Right lobe of liver (tissue), 6 donors: ENCODE measurements around the gene LMTK2. TPM values are rescaled to one million over a fixed set of nuclear protein-coding genes. Genes with fewer than 3 reads are reported as not detected.

Experiments
- ATAC-seq, 4 donors: fragments of 200-7000 bp; cut with Tn5 transposase; one replicate each; pipeline ENCODE4 v1.9.1; 2020; ENCODE audit warnings: mild to moderate bottlenecking in 4 of 4, moderate library complexity in 4 of 4
- DNase-seq, 3 donors: peaks; one replicate each; pipeline ENCODE4 v3.0.0-alpha.2; 2020
- H3K27ac ChIP-seq, 3 donors: fragments of 200-600 bp; one replicate each; pipeline ENCODE4 v1.8.0; 2022
- H3K27me3 ChIP-seq, 2 donors: fragments of 200-600 bp; one replicate each; pipeline ENCODE4 v1.8.0; 2022
- H3K36me3 ChIP-seq, 4 donors: fragments of 200-600 bp; sonication (generic) in 1 of 4; one replicate each; pipeline versions ENCODE4 v1.5.1 to v1.8.0; 2017 to 2022; ENCODE audit warnings: control low read depth in 1 of 4
- H3K4me1 ChIP-seq, 4 donors: fragments of 200-600 bp; sonication (generic) in 1 of 4; one replicate each; pipeline versions ENCODE4 v1.5.1 to v1.8.0; 2017 to 2022; ENCODE audit warnings: control low read depth in 1 of 4
- H3K4me3 ChIP-seq, 3 donors: fragments of 200-600 bp; one replicate each; pipeline ENCODE4 v1.8.0; 2022
- H3K9me3 ChIP-seq, 4 donors: fragments of 200-600 bp; sonication (generic) in 1 of 4; one replicate each; pipeline versions ENCODE4 v1.5.1 to v1.8.0; 2017 to 2022; ENCODE audit warnings: control low read depth in 1 of 4
- POLR2A ChIP-seq: fragments of 450-650 bp; IDR thresholded peaks from one replicate; pipeline ENCODE4 v1.6.1; 2017; ENCODE audit warnings: antibody characterized with exemption, mild to moderate bottlenecking
- WGBS: methylation state at CpG from one replicate; pipeline ENCODE4 v1.1.6; 2018; ENCODE audit warnings: low coverage, low lambda C conversion rate; ENCODE audit not compliant: insufficient coverage; ENCODE audit errors: missing lambda C conversion rate; 5-methylcytosine and 5-hydroxymethylcytosine counted together
- intact Hi-C, 2 donors: fragments of 100-400 bp; cut with DNase I; formaldehyde crosslinking; loops; one replicate each; pipeline versions ENCODE4 v1.11.2 to v1.14.1; 2022
- total RNA-seq, 6 experiments: library from RNA; depleted of rRNA in 2 of 6; stranded (reverse); fragments of >200 nt in 2 of 6; fragmentation: NEBNext Ultra II Directional in 3 of 6; extraction: Animal tissue kit (Norgen Biotek cat#: 25700) in 3 of 6; gene quantifications; one replicate each; pipeline versions ENCODE4 v1.1.0 to v1.2.4, GENCODE V29; 2016 to 2023
- TF ChIP-seq, protein P1 (sequence below), 4 donors: fragments of 200-600 bp in 3 of 4; fragments of 450-650 bp in 1 of 4; IDR thresholded peaks; one replicate each; pipeline versions ENCODE4 v1.5.1 to v1.8.0; 2016 to 2022; ENCODE audit warnings: antibody characterized with exemption in 4 of 4, mild to moderate bottlenecking in 2 of 4
- donor health status: DM: no; HTN: yes; CAD: no.
- donor health status: DM: no; HTN: no; CAD: no.
- donor health status: DM: no; HTN: no; CAD: no.
- donor health status: DM: no; HTN: yes; CAD: no.
- donor health status: DM: no; HTN: yes; CAD: no.

The LMTK2 gene
- total RNA-seq, 6 experiments from 2014 or later: 9.4 to 16.7 (median 13.9) TPM

DNA sequence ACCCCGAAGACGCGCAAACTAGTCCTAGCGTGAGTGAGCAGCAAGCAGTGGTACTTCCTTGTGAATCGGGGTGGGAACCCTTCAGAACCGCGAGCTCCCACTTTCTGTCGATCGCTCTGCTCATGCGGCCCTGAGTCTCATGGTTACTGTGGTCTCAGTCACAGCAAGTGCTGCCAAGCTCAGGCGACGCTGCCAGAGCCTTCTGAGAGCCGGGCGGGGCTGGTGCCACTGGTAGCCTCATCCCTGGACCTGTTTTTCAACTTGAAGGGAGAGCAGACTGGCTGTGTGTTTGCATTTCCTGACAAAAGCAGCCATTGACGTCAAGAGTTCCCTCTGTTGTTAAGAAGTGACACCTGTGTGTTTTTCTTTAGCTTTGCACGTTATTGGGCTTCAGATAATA lies 71.7 kb downstream of the LMTK2 start:
- WGBS: 94% methylated on average over 5 of the region's 16 CpGs
- H3K9me3 ChIP-seq: no peaks in the 10 kb centered on the region
- peaks cover 0 to 5% (median 0%) of the 10 kb centered on the region in 4 donors for H3K36me3 ChIP-seq
- H3K27ac ChIP-seq: no peak overlapping the region
- TF ChIP-seq POLR2A: no peak
- TF ChIP-seq, protein P1, sequence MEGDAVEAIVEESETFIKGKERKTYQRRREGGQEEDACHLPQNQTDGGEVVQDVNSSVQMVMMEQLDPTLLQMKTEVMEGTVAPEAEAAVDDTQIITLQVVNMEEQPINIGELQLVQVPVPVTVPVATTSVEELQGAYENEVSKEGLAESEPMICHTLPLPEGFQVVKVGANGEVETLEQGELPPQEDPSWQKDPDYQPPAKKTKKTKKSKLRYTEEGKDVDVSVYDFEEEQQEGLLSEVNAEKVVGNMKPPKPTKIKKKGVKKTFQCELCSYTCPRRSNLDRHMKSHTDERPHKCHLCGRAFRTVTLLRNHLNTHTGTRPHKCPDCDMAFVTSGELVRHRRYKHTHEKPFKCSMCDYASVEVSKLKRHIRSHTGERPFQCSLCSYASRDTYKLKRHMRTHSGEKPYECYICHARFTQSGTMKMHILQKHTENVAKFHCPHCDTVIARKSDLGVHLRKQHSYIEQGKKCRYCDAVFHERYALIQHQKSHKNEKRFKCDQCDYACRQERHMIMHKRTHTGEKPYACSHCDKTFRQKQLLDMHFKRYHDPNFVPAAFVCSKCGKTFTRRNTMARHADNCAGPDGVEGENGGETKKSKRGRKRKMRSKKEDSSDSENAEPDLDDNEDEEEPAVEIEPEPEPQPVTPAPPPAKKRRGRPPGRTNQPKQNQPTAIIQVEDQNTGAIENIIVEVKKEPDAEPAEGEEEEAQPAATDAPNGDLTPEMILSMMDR (IDR thresholded peaks at IDR 0.05): no peak
- ATAC-seq: no peak
- no peak overlapping the region for H3K4me3 ChIP-seq
- DNase-seq: no peak
- intact Hi-C loops: no loop called here
- H3K4me1 ChIP-seq: peaks cover 0 to 13% (median 3%) of the 10 kb centered on the region in 4 donors
- H3K27me3 ChIP-seq: no peaks in the 10 kb centered on the region

DNA sequence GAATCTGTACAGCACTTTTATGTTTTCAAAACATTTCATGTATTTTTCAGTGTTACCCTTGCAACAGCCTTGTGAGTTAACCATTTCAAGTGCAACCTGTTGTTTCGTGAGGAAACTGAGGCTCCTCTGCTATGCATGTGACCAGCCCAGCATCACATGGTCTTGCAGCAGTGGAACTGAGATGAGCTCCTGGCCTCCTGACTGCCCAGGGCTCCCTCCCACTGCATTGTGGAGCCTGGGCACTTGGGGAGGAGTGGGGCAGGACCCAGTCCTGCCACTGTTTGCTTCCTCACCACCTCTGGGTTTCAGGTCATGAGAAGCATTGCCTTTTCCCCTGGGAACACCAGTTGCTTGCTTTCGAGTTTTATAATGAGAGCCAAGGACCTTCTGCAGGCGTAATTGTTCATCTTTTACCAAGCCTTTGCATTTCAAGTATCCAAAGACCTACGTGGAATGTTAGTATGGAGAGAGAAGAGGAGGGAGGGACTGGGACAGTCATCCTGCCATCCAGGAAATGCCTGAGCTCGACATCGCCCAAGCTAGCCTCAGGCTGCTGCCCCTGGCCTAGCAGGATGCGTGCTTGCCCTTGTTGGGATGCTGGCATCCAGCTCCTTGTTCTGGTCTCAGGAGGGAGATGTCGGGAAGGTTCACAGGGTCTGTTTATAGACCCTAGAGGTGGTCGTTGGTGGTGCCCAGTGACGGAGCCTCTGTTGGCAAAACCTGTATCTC lies 72.3 kb downstream of the LMTK2 start:
- peaks cover 0 to 8% (median 3%) of the 10 kb centered on the region in 4 donors for H3K4me1 ChIP-seq
- intact Hi-C loops: no loop called here
- no peak overlapping the region for H3K4me3 ChIP-seq
- TF ChIP-seq, protein P1 (IDR thresholded peaks at IDR 0.05): no peak
- TF ChIP-seq POLR2A: no peak
- no peaks in the 10 kb centered on the region for H3K9me3 ChIP-seq
- H3K27ac ChIP-seq: no peak overlapping the region
- no peaks in the 10 kb centered on the region for H3K27me3 ChIP-seq
- WGBS: 85% methylated on average over 2 of the region's 10 CpGs
- no peak for DNase-seq
- ATAC-seq: no peak
- peaks cover 0 to 5% (median 0%) of the 10 kb centered on the region in 4 donors for H3K36me3 ChIP-seq

DNA sequence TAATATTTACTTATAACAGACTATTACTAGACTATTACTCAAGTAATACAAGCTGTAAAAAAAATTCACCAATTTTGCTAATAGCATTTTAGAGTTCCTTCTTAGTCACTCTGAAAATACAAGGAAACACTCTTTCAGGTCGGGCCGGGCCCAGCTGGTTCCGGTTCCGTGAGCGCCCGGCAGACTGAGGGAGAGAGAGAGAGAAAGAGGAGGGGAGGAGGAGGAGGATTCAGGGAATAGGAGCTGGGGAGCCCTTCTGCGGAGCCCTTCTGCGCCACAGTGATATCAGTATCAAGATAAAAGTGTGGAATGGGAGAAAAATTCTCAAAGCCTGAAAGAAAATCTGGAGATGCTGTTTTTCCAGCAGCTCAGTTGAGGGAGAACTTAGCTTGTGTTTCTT lies 74.1 kb downstream of the LMTK2 start:
- H3K4me1 ChIP-seq: no peaks in the 10 kb centered on the region
- no peak overlapping the region for H3K4me3 ChIP-seq
- no peak for TF ChIP-seq POLR2A
- TF ChIP-seq, protein P1 (IDR thresholded peaks at IDR 0.05): no peak
- H3K9me3 ChIP-seq: no peaks in the 10 kb centered on the region
- 78% methylated on average over 8 of the region's 8 CpGs for WGBS
- ATAC-seq: no peak
- peaks cover 0 to 5% (median 0%) of the 10 kb centered on the region in 4 donors for H3K36me3 ChIP-seq
- intact Hi-C loops: no loop called here
- H3K27ac ChIP-seq: no peak overlapping the region
- no peak for DNase-seq
- no peaks in the 10 kb centered on the region for H3K27me3 ChIP-seq

DNA sequence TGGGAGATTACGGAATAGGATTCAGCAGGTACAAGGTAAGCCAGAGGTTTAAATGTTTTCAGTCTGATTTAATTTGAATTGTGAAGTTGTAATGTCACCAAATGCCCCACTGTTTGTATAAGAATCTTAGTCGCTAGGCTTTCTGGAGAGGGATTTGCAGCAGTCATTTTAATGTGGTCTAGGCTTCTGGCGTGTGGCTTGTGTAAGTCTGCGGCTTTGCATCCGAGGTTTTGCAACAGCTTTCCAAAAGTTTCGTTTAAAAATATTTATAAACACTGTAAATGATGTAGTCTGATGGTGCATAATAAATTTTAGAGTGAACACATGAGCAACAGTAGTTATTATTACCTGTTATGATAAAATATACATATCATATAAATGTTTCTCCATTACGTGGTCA lies 78.4 kb downstream of the LMTK2 start:
- 87% methylated on average over 7 of the region's 7 CpGs for WGBS
- no peak for TF ChIP-seq POLR2A
- TF ChIP-seq, protein P1 (IDR thresholded peaks at IDR 0.05): no peak
- H3K27me3 ChIP-seq: no peaks in the 10 kb centered on the region
- H3K4me3 ChIP-seq: no peak overlapping the region
- H3K36me3 ChIP-seq: peaks cover 0 to under 1% (median 0%) of the 10 kb centered on the region in 4 donors
- no peaks in the 10 kb centered on the region for H3K4me1 ChIP-seq
- ATAC-seq (no peak), DNase-seq (no peak)
- H3K27ac ChIP-seq: no peak overlapping the region
- intact Hi-C loops: no loop called here
- no peaks in the 10 kb centered on the region for H3K9me3 ChIP-seq
